Measurements from ENCODE around the gene ACAA2. TPM values are rescaled to one million over a fixed set of nuclear protein-coding genes. Genes with fewer than 3 reads are reported as not detected.

Gene ACAA2
- total and polyA plus RNA-seq, 2 of the 8 experiments (the other 6 are each of a cell fraction or from before 2014, with no cell fraction given) = 63.4 to 151 TPM

DNA sequence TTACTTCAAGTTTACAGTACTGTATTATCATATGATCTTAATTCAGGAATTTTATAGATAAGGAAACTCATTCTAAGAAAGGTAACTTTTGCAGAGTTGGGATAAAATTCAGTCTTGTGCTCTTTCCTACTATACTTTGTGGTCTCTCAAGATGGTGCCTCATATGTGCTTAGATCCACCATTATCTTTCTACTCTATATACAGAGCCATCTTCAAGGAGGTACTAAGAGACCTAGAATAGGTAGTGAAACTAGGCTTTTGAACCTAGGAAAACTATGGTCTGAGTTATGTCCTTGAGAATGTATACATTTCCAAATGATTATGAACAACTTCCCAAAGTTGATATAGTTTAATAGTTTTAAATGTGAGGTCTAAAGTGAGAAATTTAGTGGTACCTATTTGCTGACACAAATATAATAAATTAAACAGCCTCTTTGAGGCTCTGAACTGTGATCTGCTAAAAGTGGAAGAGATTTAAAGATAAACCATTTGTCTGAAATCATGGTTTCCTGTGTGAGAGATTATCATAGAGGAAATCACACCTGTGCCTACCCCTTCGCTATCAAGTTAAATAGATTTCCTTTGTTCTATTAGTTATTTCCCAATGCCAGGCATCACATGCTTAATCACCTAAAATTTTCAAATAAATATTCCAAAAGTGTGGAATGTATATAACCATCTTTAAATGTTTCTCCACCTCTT, 27.2 kb downstream of the ACAA2 start (continued):
- TF ChIP-seq, protein P1, sequence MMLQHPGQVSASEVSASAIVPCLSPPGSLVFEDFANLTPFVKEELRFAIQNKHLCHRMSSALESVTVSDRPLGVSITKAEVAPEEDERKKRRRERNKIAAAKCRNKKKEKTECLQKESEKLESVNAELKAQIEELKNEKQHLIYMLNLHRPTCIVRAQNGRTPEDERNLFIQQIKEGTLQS (IDR thresholded peaks at IDR 0.05; ENCODE audit: insufficient read depth, low read depth, low read length) = no peak
